Cardiac fibroblast (primary cell): Measurements from ENCODE around the gene FGF6.
"Not testable (repeated sequence)": the region's sequence is repeated elsewhere in the genome, so short reads cannot be mapped to it uniquely, and the experiment has no call there.

ENCODE experiments used
- DNase-seq, 2 donors: peaks; one replicate each; pipeline versions ENCODE4 v3.0.0 to v3.0.0-alpha.2; 2010; ENCODE audit warnings: low read depth in 2 of 2
- H3K4me3 ChIP-seq, 2 donors: replicated peaks in 1 of 2; 1 replicate in 1 of 2; 2 replicates in 1 of 2; pipeline ENCODE4 v1.5.1; 2011; ENCODE audit warnings: low read depth in 2 of 2, low read length in 2 of 2, mild to moderate bottlenecking in 2 of 2, moderate library complexity in 1 of 2
- CTCF ChIP-seq: IDR thresholded peaks from one replicate; pipeline ENCODE4 v1.5.1; 2011; ENCODE audit warnings: low read depth, mild to moderate bottlenecking, low read length, inconsistent platforms

Gene FGF6

GRCh38 chr12:4482936-4483335 lies 37.3 kb upstream of the FGF6 start:
- H3K4me3 ChIP-seq = no peak overlapping the region
- TF ChIP-seq CTCF = no peak
- DNase-seq = no peak

GRCh38 chr12:4478933-4479332 lies 33.3 kb upstream of the FGF6 start:
- no peak overlapping the region for H3K4me3 ChIP-seq
- no peak for TF ChIP-seq CTCF
- no peak for DNase-seq

GRCh38 chr12:4477129-4477528 lies 31.5 kb upstream of the FGF6 start:
- DNase-seq = no peak

GRCh38 chr12:4472046-4472445 lies 26.4 kb upstream of the FGF6 start:
- no peak for TF ChIP-seq CTCF
- no peak for DNase-seq
- no peak overlapping the region for H3K4me3 ChIP-seq

More at GRCh38 chr12:4477129-4477528, 31.5 kb upstream of the FGF6 start:
- no peak for TF ChIP-seq CTCF
- H3K4me3 ChIP-seq = no peak overlapping the region

GRCh38 chr12:4471256-4471655 lies 25.6 kb upstream of the FGF6 start:
- no peak for DNase-seq
- no peak overlapping the region for H3K4me3 ChIP-seq
- TF ChIP-seq CTCF = no peak

GRCh38 chr12:4468994-4469393 lies 23.4 kb upstream of the FGF6 start:
- TF ChIP-seq CTCF = no peak

GRCh38 chr12:4460761-4461160 lies 15.1 kb upstream of the FGF6 start:
- DNase-seq = no peak
- TF ChIP-seq CTCF = no peak
- H3K4me3 ChIP-seq = no peak overlapping the region

More at GRCh38 chr12:4468994-4469393, 23.4 kb upstream of the FGF6 start:
- H3K4me3 ChIP-seq = no peak overlapping the region
- DNase-seq = no peak

- DNase-seq, H3K4me3 ChIP-seq: not testable (repeated sequence)
Observed at GRCh38 chr12:4455849-4456248, 10.2 kb upstream of the FGF6 start.
